HepG2 (cell line): ENCODE results near the gene GPC6. TPM values are rescaled to one million over a fixed set of nuclear protein-coding genes. Genes with fewer than 3 reads are reported as not detected.

ENCODE experiments used
- ATAC-seq: fragments of 200-7000 bp; cut with Tn5 transposase; 3 replicates; pipeline ENCODE4 v1.9.1; 2020; ENCODE audit warnings: mild to moderate bottlenecking, moderate library complexity
- BruUV-seq: library from RNA; stranded (reverse); fragments of 400-500 nt; replicated peaks from 2 replicates; lab custom pipeline; 2021; lab: Mats Ljungman, UMichigan
- CTCF ChIA-PET: fragments of 300-600 bp; formaldehyde crosslinking; extraction: SDS; loops from one replicate; lab custom pipeline; 2021; ENCODE audit warnings: low total read pairs, inconsistent platforms, low intra/inter-chr PET ratio; lab: Yijun Ruan, JAX
- POLR2A ChIA-PET: fragments of 350-600 bp; sonication (Branson Sonifier 250); formaldehyde crosslinking; loops from one replicate; lab custom pipeline; 2020; ENCODE audit warnings: antibody characterized with exemption, inconsistent platforms; lab: Yijun Ruan, JAX
- DNase-seq: peaks from one replicate; pipeline ENCODE4 v3.0.0-alpha.2; 2015; ENCODE audit warnings: low spot score
- FAIRE-seq: peaks from 3 replicates; lab custom pipeline; 2011; peaks lifted over from hg19 to GRCh38; lab: Jason Lieb, UNC
- H2AFZ ChIP-seq: one replicate; pipeline ENCODE4 v1.6.1; 2011; ENCODE audit warnings: low read length, inconsistent platforms
- H3K27ac ChIP-seq: fragments of 300-600 bp; 3 replicates; pipeline ENCODE4 v1.8.0; 2011; ENCODE audit warnings: mixed run types, mild to moderate bottlenecking, mixed read lengths, low read length, inconsistent platforms; ENCODE audit not compliant: insufficient read depth; ENCODE audit errors: extremely low read length
- H3K27me3 ChIP-seq, 2 experiments: fragments of 200-600 bp in 1 of 2; 2 replicates in 1 of 2; 3 replicates in 1 of 2; pipeline versions ENCODE4 v1.6.0 to v1.8.0; 2011; ENCODE audit warnings: low read length in 2 of 2, mild to moderate bottlenecking in 2 of 2, moderate library complexity in 2 of 2, inconsistent platforms in 1 of 2; ENCODE audit not compliant: insufficient read depth in 2 of 2, control insufficient read depth in 1 of 2
- H3K36me3 ChIP-seq, 2 experiments: fragments of 200-600 bp in 1 of 2; replicated peaks in 1 of 2; 2 replicates in 1 of 2; 3 replicates in 1 of 2; pipeline versions ENCODE4 v1.5.1 to v1.8.0; 2011; ENCODE audit warnings: low read length in 2 of 2, inconsistent platforms in 1 of 2; ENCODE audit not compliant: insufficient read depth in 2 of 2, control insufficient read depth in 1 of 2
- H3K4me1 ChIP-seq: 2 replicates; pipeline ENCODE4 v1.5.1; 2012; ENCODE audit warnings: low read length, inconsistent platforms; ENCODE audit not compliant: insufficient read depth
- H3K4me2 ChIP-seq: 2 replicates; pipeline ENCODE4 v1.6.0; 2011; ENCODE audit warnings: low read depth, low read length, inconsistent platforms
- H3K4me3 ChIP-seq, 3 experiments: fragments of 200-600 bp in 1 of 3; sonication (generic), shearing (Covaris generic) in 1 of 3; replicated peaks in 1 of 3; 2 replicates each; pipeline ENCODE4 v1.5.1; 2011 to 2016; ENCODE audit warnings: low read length in 3 of 3, inconsistent platforms in 2 of 3, low read depth in 2 of 3, mild to moderate bottlenecking in 2 of 3, control low read depth in 1 of 3, mixed read lengths in 1 of 3; ENCODE audit not compliant: insufficient read depth in 1 of 3
- H3K79me2 ChIP-seq: one replicate; pipeline ENCODE4 v1.6.1; 2011; ENCODE audit warnings: low read length, inconsistent platforms; ENCODE audit not compliant: insufficient read depth
- H3K9ac ChIP-seq: 2 replicates; pipeline ENCODE4 v1.6.0; 2011; ENCODE audit warnings: mild to moderate bottlenecking, low read depth, low read length, inconsistent platforms; ENCODE audit not compliant: insufficient read depth
- H3K9me3 ChIP-seq: 2 replicates; pipeline ENCODE4 v1.5.1; 2012; ENCODE audit warnings: mild to moderate bottlenecking, low read length
- H4K20me1 ChIP-seq: 2 replicates; pipeline ENCODE4 v1.6.0; 2011; ENCODE audit warnings: inconsistent platforms, mild to moderate bottlenecking, low read length, moderate library complexity; ENCODE audit not compliant: insufficient read depth
- ATF5 ChIP-seq: sonication (generic); formaldehyde crosslinking; IDR thresholded peaks from 2 replicates; pipeline ENCODE4 v1.4.0; 2020; ENCODE audit warnings: mild to moderate bottlenecking, low read depth, missing genetic modification reagents
- EP300 ChIP-seq, 3 experiments: sonication (generic) in 1 of 3; formaldehyde crosslinking in 1 of 3; IDR thresholded peaks; 2 replicates each; pipeline versions ENCODE4 v1.5.1 to v1.6.1; 2011 to 2020; ENCODE audit warnings: low read depth in 2 of 3, low read length in 2 of 3, borderline replicate concordance in 1 of 3, improper control_type of control experiment in 1 of 3, mild to moderate bottlenecking in 1 of 3, missing genetic modification reagents in 1 of 3, moderate library complexity in 1 of 3
- GFI1 ChIP-seq: sonication (generic); formaldehyde crosslinking; IDR thresholded peaks from 2 replicates; pipeline ENCODE4 v1.5.0; 2020; ENCODE audit warnings: missing genetic modification reagents, mild to moderate bottlenecking, borderline replicate concordance
- KAT2B ChIP-seq: fragments of 150-350 bp; IDR thresholded peaks from 2 replicates; pipeline ENCODE4 v1.6.1; 2014; ENCODE audit warnings: low read depth, low read length, borderline replicate concordance
- NCOA1 ChIP-seq: sonication (generic); formaldehyde crosslinking; IDR thresholded peaks from 2 replicates; pipeline ENCODE4 v1.9.0; 2021; ENCODE audit warnings: missing genetic modification reagents
- NCOA2 ChIP-seq: sonication (generic); formaldehyde crosslinking; IDR thresholded peaks from 2 replicates; pipeline ENCODE4 v1.8.0; 2022; ENCODE audit warnings: inconsistent platforms
- NFKB2 ChIP-seq: sonication (generic); formaldehyde crosslinking; IDR thresholded peaks from 2 replicates; pipeline ENCODE4 v1.4.0; 2020; ENCODE audit warnings: missing genetic modification reagents, borderline replicate concordance
- POLR2AphosphoS2 ChIP-seq: IDR thresholded peaks from 2 replicates; pipeline ENCODE4 v1.6.1; 2011; ENCODE audit warnings: low read depth, low read length, improper control_type of control experiment
- SAFB2 ChIP-seq: sonication (generic); formaldehyde crosslinking; IDR thresholded peaks from 2 replicates; pipeline ENCODE4 v1.5.1; 2020; ENCODE audit warnings: missing genetic modification reagents, low read depth, mild to moderate bottlenecking, borderline replicate concordance
- SALL1 ChIP-seq: sonication (generic); formaldehyde crosslinking; IDR thresholded peaks from 2 replicates; pipeline ENCODE4 v1.8.0; 2022; ENCODE audit warnings: mild to moderate bottlenecking, missing genetic modification reagents
- TEAD3 ChIP-seq: optimal IDR thresholded peaks from 2 replicates; pipeline ENCODE3; 2016; ENCODE audit warnings: borderline replicate concordance
- TRAFD1 ChIP-seq: sonication (generic); formaldehyde crosslinking; IDR thresholded peaks from 2 replicates; pipeline ENCODE4 v1.5.1; 2020; ENCODE audit warnings: missing genetic modification reagents, mild to moderate bottlenecking, borderline replicate concordance
- XRCC5 ChIP-seq: fragments of 200-400 bp; formaldehyde crosslinking; optimal IDR thresholded peaks from 2 replicates; pipeline ENCODE3; 2017; ENCODE audit warnings: mild to moderate bottlenecking, low read length
- ZBTB25 ChIP-seq: IDR thresholded peaks from 2 replicates; pipeline ENCODE4 v1.6.1; 2018; ENCODE audit warnings: missing genetic modification reagents
- ZBTB42 ChIP-seq: sonication (generic); formaldehyde crosslinking; IDR thresholded peaks from 2 replicates; pipeline ENCODE4 v1.5.0; 2020; ENCODE audit warnings: mild to moderate bottlenecking, missing genetic modification reagents
- ZNF20 ChIP-seq: sonication (generic); formaldehyde crosslinking; IDR thresholded peaks from 2 replicates; pipeline ENCODE4 v1.4.0; 2020; ENCODE audit warnings: mild to moderate bottlenecking, moderate library complexity, missing genetic modification reagents
- ZNF451 ChIP-seq: sonication (generic); formaldehyde crosslinking; IDR thresholded peaks from 2 replicates; pipeline ENCODE4 v1.5.0; 2020; ENCODE audit warnings: mild to moderate bottlenecking, missing genetic modification reagents
- ZNF570 ChIP-seq: sonication (generic); formaldehyde crosslinking; IDR thresholded peaks from 2 replicates; pipeline ENCODE4 v1.4.0; 2020; ENCODE audit warnings: mild to moderate bottlenecking, missing genetic modification reagents, borderline replicate concordance
- ZNF598 ChIP-seq: sonication (generic); formaldehyde crosslinking; IDR thresholded peaks from 2 replicates; pipeline ENCODE4 v1.5.1; 2020; ENCODE audit warnings: mild to moderate bottlenecking, missing genetic modification reagents, borderline replicate concordance
- ZNF670 ChIP-seq: sonication (generic); formaldehyde crosslinking; IDR thresholded peaks from 2 replicates; pipeline ENCODE4 v1.8.0; 2022; ENCODE audit warnings: mild to moderate bottlenecking, missing genetic modification reagents, borderline replicate concordance
- WGBS: methylation state at CpG from one replicate; pipeline ENCODE4 v1.1.6; 2017; ENCODE audit warnings: low lambda C conversion rate; 5-methylcytosine and 5-hydroxymethylcytosine counted together
- in situ Hi-C: cut with HindIII; loops from 2 replicates; pipeline ENCODE4 v1.10.0; 2017; ENCODE audit warnings: low pct_unique_long_range_greater_than_20kb; ENCODE audit not compliant: extremely low pct_ligation_motif_present
- intact Hi-C: fragments of 100-400 bp; cut with micrococcal nuclease; formaldehyde crosslinking; loops from one replicate; pipeline ENCODE4 v1.10.0; 2022; ENCODE audit not compliant: unreplicated experiment
- polyA plus RNA-seq, 8 experiments: library from polyadenylated mRNA; depleted of rRNA in 3 of 8; stranded (reverse) in 7 of 8; unstranded in 1 of 8; fragments of >200 nt; fragmentation: Illumina TruSeq in 4 of 8; extraction: Trizol in 4 of 8; gene quantifications; 2 replicates each; pipeline versions ENCODE4 v1.2.1 to v1.2.3, GENCODE V29; 2011 to 2016; ENCODE audit warnings: low read depth in 4 of 8, missing spikeins in 1 of 8, mixed read lengths in 1 of 8; ENCODE audit not compliant: insufficient read depth in 1 of 8
- total RNA-seq, 5 experiments: library from RNA; depleted of rRNA; stranded (reverse); fragments of >200 nt; fragmentation: Illumina TruSeq; extraction: Trizol; gene quantifications; 2 replicates each; pipeline ENCODE4 v1.2.3, GENCODE V29; 2016; ENCODE audit warnings: low read depth in 1 of 5
- TF ChIP-seq, protein P1 (sequence below): sonication (generic); formaldehyde crosslinking; IDR thresholded peaks from 2 replicates; pipeline ENCODE4 v1.5.1; 2020; ENCODE audit warnings: missing genetic modification reagents, mild to moderate bottlenecking, borderline replicate concordance

Gene GPC6
- total and polyA plus RNA-seq, 2 of the 13 experiments (the other 11 are each of a cell fraction or from before 2014, with no cell fraction given), result 24.5 to 33.9 TPM

GRCh38 chr13:93233997-93234416, 7.4 kb downstream of the GPC6 start:
- DNase-seq (peak; percentile 41), FAIRE-seq (no peak), ATAC-seq (peak; percentile 87)
- Histone ChIP-seq H3K4me3 (no peak overlapping the region), H3K27ac (peak overlapping the region; percentile 38), H3K4me1 (peaks cover 50% of the 10 kb centered on the region), H3K79me2 (peaks cover 79% of the 10 kb centered on the region), H2AFZ (no peak overlapping the region), H3K36me3 (no peaks in the 10 kb centered on the region), H3K9ac (no peak overlapping the region), H3K4me2 (peak overlapping the region; percentile 13), H3K9me3 (peaks cover 9% of the 10 kb centered on the region), H4K20me1 (no peaks in the 10 kb centered on the region), H3K27me3 (no peaks in the 10 kb centered on the region)
- intact Hi-C loops, result loop anchor here (5.0 kb wide), 2 partner anchors 267 to 517 kb away; no protein-coding TSS in a partner anchor
- ChIA-PET POLR2A (interaction anchor here (0.7 to 1.2 kb wide), 2 partner anchors 13 to 14 kb away, joined by 3 read pairs; no protein-coding TSS in a partner anchor), CTCF (interaction anchor here (0.7 to 1.0 kb wide), 3 partner anchors 62 to 1042 kb away, joined by 3 to 5 read pairs (median 3); no protein-coding TSS in a partner anchor)
- 28% methylated on average over 3 of the region's 3 CpGs for whole genome bisulfite sequencing
- in situ Hi-C loops, result loop anchor here (25.0 kb wide), 3 partner anchors 528 to 1103 kb away; no protein-coding TSS in a partner anchor
- no TSS peak for BruUV-seq
- TF ChIP-seq ZNF570, result no peak
- TF ChIP-seq TEAD3, result peak; percentile 46
- TF ChIP-seq EP300 (IDR thresholded peaks at IDR 0.05; ENCODE audit: low read depth in 2 of 2, low read length in 2 of 2), result no peak
- 0 out of 2 replicates have a peak, but pooled peaks have one; percentile 28 for TF ChIP-seq EP300 (CRISPR knock-in tag; IDR thresholded peaks at IDR 0.05; ENCODE audit: borderline replicate concordance)
- no peak for TF ChIP-seq ZNF20 (CRISPR knock-in tag)
- TF ChIP-seq ZNF670 (CRISPR knock-in tag), result no peak
- TF ChIP-seq GFI1, result no peak
- peak; percentile 62; the same call in 1 of the 2 replicates for TF ChIP-seq SALL1
- no peak for TF ChIP-seq NCOA1
- TF ChIP-seq ZBTB25 (CRISPR knock-in tag), result no peak
- no peak for TF ChIP-seq POLR2AphosphoS2
- TF ChIP-seq ATF5, result no peak
- no peak for TF ChIP-seq SAFB2 (CRISPR knock-in tag)
- no peak for TF ChIP-seq NFKB2 (CRISPR knock-in tag)
- TF ChIP-seq ZBTB42 (CRISPR knock-in tag), result no peak
- TF ChIP-seq NCOA2 (CRISPR knock-in tag), result 0 out of 2 replicates have a peak, but pooled peaks have one; percentile 35
- peak; percentile 20 for TF ChIP-seq XRCC5
- no peak for TF ChIP-seq ZNF451 (CRISPR knock-in tag)
- no peak for TF ChIP-seq TRAFD1
- TF ChIP-seq, protein P1, sequence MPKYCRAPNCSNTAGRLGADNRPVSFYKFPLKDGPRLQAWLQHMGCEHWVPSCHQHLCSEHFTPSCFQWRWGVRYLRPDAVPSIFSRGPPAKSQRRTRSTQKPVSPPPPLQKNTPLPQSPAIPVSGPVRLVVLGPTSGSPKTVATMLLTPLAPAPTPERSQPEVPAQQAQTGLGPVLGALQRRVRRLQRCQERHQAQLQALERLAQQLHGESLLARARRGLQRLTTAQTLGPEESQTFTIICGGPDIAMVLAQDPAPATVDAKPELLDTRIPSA (CRISPR knock-in tag), result no peak
- TF ChIP-seq KAT2B, result no peak
- no peak for TF ChIP-seq ZNF598 (CRISPR knock-in tag)
